Renal cortical epithelial cell (primary cell): ENCODE measurements around the gene CYP19A1. TPM values are rescaled to one million over a fixed set of nuclear protein-coding genes. Genes with fewer than 3 reads are reported as not detected.
A peak's percentile ranks its signal among the peaks of the same experiment; 100 is the strongest.
"Not testable (repeated sequence)": the region's sequence is repeated elsewhere in the genome, so short reads cannot be mapped to it uniquely, and the experiment has no call there.

Experiments used
- DNase-seq: peaks from one replicate; pipeline ENCODE4 v3.0.0-alpha.2; 2011; ENCODE audit warnings: low read depth
- total RNA-seq: library from RNA; depleted of rRNA; stranded (reverse); fragments of >200 nt; gene quantifications from 2 replicates; pipeline ENCODE4 v1.2.3, GENCODE V29; 2014

Gene CYP19A1
- total RNA-seq, 1 donor from 2014 or later = not detected

DNA sequence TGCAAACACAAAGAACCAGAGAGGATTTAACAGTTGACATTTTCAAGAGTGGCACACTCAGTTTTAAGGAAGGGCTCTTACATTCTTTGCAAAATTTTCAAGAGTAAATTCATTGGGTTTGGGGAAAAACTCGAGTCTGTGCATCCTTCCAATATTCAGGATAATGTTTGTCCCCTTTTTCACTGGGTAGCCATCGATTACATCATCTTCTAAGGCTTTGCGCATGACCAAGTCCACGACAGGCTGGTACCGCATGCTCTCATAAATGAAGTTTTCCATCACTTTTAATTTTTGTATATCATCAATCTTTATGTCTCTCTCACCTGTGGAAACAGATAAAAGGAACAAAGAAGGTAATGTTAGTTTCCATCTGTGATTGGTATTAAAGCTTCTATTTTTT lies 126.2 kb downstream of the CYP19A1 start:
- no peak for DNase-seq

GRCh38 chr15:51205050-51205975 lies 133.1 kb downstream of the CYP19A1 start:
- DNase-seq = no peak

DNA sequence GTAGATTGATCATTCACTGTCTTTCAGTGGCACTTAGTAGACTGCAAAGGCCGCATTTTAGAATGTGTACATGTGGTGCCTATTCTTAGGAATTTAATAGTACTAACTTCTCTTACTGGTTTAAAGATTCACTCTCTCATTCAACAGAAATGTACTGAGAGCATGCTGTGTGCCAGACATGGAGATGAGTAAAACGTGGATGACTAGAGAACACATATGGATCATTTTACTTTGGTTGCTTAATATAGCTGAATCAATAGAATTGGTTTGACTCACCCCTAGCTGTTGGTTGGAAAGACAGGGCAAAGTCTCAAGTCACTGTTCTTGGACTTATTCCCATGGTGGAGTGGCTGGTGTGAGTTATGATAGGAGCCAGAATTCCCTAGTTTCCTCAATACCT lies 134.6 kb downstream of the CYP19A1 start:
- DNase-seq = peak; percentile 48

GRCh38 chr15:51202783-51203182 lies 135.6 kb downstream of the CYP19A1 start:
- no peak for DNase-seq

GRCh38 chr15:51201581-51201980 lies 136.8 kb downstream of the CYP19A1 start:
- DNase-seq = no peak

GRCh38 chr15:51200792-51201191 lies 137.6 kb downstream of the CYP19A1 start:
- no peak for DNase-seq

DNA sequence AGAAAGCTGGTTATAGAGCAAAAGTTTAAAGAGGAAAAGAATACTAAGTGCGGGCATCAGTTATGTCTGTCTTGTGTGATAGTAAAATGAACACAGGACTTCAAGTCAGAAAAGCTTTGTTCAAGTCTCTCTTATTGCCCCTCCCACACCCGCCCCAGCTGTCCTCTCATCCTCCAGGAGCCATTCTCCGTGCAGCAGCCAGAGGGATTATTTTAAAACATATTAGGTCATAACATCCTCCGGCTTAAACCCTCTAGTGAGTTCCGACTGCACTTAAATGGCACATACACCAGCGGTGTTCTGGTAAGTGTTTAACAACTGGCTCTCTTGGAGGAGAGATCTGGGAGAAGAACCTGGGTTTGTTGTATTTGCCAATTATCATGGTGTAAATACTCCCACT lies 138.9 kb downstream of the CYP19A1 start:
- no peak for DNase-seq

GRCh38 chr15:51198701-51199232 lies 139.6 kb downstream of the CYP19A1 start:
- DNase-seq = no peak

- no peak for DNase-seq
These were observed 142.9 kb downstream of the CYP19A1 start for GRCh38 chr15:51195459-51195858.

DNA sequence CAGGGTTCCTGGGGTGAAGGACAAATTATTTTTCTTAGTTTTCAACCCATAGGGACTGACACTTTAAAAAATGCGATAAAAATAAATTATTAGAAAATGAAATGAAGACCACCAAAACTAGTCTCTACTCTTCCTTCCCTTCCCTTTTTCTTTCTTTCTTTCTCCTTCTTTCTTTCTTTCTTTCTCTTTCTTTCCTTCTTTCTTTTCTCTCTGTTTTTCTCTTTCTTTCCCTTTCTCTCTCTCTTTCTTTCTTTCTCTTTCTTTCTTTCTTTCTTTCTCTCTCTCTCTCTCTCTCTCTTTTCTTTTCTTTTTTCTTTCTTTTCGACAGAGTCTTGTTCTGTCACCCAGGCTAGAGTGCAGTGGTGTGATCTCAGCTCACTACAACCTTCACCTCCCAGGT lies 144.4 kb downstream of the CYP19A1 start:
- no peak for DNase-seq

DNA sequence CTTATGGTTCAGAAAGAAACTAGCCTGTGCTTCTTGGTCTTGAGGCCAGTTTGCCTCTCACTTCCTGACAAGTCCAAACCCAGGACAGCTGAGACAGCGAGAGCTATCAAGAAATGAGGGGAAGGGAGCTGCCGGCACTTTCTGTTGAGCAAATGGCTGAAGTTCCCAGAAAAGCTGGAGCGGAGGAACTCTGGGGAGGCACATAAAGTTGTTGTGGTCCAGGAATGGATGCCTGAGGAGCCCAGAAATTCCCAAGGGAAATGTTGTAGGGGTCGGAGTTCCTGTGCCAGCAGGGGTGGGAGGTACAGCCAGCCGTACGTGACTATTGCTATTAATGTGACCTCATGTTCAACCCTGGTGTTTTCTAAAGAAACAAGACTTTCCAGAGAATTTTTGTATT lies 144.9 kb downstream of the CYP19A1 start:
- no peak for DNase-seq

- DNase-seq = peak; percentile 78
These were observed 145.7 kb downstream of the CYP19A1 start for GRCh38 chr15:51192521-51193280.

DNA sequence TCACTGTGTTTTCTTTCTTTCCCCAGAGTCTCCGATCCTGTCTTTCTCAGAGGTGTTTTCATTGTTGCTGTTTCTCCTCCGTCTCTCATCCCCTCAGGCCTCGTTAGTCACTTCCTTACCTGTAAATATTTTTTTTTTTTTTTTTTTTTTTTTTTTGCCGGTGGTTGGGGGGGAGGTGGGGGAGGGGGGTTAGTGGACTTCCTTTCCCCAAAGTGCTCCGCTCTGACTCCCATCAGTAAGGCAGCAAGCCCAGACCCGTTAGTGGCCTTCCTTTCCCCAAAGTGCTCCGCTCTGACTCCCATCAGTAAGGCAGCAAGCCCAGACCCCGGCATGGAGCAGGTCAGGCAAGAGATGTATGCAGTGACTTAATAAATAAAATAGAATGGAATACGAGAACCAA lies 146.6 kb downstream of the CYP19A1 start:
- peak; percentile 3 for DNase-seq

DNA sequence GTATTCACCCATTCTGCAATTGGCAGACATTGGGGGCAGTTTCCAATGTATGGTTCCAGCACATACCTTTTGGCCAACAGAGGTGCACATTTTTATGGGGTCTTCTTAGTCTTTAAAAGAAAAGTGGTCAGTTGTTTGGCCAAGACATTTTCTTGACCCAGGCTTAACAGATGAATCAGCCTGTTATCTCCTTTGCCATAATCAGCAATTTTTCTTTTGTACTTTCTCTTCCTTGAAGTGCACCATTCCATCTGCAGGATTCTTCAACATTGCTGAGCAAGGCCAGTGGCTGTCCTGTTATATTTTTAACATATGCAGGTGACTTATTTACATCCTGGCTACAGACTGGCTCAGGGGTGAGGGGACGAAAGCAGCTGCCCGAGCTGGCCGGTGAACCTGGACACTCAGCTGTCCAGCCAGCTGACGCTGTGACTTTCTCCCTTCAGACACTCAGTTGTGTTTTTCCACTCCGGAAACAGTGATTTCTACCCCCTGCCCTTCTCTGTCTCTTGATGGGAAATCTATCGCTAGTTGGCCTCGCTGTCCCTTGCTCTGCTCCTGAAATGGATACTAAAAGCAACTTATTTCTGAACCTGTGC lies 147.2 kb downstream of the CYP19A1 start:
- DNase-seq = peak; percentile 2

GRCh38 chr15:51190424-51191068 lies 147.8 kb downstream of the CYP19A1 start:
- DNase-seq = no peak

GRCh38 chr15:51189669-51190385 lies 148.6 kb downstream of the CYP19A1 start:
- DNase-seq = no peak

DNA sequence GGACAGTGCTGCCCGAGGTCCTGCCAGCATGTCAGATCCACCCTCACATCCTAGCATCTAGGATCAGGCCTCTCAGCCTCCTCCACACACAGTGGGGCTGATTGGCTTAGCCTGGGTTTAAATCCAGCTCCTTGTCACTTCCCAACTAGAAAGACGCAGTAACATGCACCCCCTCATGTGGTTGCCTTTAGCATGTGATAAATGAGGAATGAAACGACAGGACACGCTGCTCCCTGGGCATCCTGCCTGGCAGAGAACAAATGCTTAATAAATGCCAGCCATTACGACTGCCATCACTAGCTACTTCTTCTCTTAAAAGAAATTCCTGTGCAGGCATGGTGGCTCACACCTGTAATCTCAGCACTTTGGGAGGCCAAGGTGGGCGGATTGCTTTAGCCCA lies 149.6 kb downstream of the CYP19A1 start:
- not testable (repeated sequence) for DNase-seq

GRCh38 chr15:51186891-51187290 lies 151.5 kb downstream of the CYP19A1 start:
- DNase-seq = no peak

DNA sequence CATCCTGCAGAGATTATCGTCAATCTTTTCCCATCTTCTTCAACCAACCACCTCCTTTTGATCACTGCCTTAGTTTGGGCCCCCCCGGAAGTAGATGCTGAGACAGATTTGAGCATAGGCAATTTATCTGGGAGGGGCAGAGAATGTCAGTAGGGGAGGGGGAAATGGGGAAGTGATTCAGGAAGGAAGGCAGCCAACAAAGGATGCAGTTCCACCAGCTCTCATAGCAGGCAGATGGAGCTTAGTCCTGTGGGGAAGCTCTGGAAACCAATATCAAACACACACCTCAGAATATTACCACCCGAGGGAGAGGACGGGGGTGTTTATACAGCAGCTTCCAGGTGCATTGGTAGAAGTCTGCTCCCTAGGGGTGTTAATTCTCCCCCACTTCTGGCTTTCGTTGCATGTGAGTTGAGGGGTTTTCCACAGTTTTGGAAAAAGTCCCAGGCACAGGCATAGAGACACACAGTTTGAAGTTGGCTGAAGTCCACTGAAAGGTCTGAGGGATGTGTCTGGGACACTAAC lies 152.2 kb downstream of the CYP19A1 start:
- DNase-seq = no peak

DNA sequence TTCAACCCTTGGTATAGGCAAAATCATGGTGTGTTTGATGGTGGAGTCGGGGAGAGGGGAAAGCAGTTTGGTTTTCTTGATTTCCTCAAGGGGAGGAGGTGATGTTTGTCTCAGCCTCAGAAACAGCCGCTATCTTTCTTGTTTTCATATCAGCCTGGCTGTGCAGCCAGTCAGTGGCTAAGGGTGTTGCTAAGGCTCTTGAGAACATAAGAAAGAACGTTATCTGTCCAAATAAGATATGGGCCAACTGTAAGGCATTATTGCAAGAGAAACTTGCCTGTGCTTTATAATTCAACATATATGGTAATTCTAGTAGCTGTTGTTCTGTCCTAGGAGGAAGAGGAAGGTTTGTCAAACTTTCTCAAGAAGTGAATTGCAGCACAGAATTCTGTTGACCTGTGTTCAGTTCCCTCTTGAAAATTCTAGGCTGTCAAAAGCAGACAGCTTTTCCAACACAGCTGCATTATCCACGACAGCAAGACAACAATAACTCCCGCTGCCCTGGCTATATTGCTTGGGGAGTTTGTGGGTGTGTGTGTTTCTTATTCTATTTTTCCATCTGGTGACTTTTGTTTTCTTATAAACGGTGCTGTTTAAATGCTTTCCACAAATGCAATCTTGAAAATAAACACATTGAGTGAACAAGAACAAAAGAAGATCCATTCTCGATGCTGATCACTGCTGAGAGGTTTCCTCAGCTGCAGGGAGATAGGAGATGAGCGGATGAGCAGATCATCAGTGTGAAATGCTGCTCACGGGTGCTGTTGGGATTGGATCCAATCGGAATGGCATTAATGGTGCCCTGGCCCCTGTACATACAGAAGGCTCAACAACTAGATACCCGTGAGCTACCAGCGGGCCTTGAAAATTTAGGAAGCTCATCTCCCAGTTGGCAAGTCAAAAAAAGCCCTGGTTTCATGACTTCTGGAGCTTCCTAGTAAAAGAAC lies 152.9 kb downstream of the CYP19A1 start:
- DNase-seq = no peak
